Keratinocyte (primary cell): Measurements from ENCODE around the gene ZNF14. TPM values are rescaled to one million over a fixed set of nuclear protein-coding genes. Genes with fewer than 3 reads are reported as not detected.

Experiments
- DNase-seq: peaks from one replicate; pipeline ENCODE4 v3.0.0-alpha.2; 2011; ENCODE audit warnings: low read depth, missing footprints, low spot score
- FAIRE-seq: peaks from 2 replicates; lab custom pipeline; 2011; peaks lifted over from hg19 to GRCh38; lab: Jason Lieb, UNC
- H2AFZ ChIP-seq: 2 replicates; pipeline ENCODE4 v1.6.0; 2012; ENCODE audit warnings: low read length, control low read depth, inconsistent platforms; ENCODE audit not compliant: control insufficient read depth
- H3K27ac ChIP-seq: 2 replicates; pipeline ENCODE4 v1.5.1; 2011; ENCODE audit warnings: low read length; ENCODE audit not compliant: control insufficient read depth, insufficient read depth
- H3K27me3 ChIP-seq: 3 replicates; pipeline ENCODE4 v1.6.0; 2011; ENCODE audit warnings: low read length; ENCODE audit not compliant: control insufficient read depth, insufficient read depth; ENCODE audit errors: extremely low read depth
- H3K36me3 ChIP-seq, 2 experiments: 2 replicates in 1 of 2; 3 replicates in 1 of 2; pipeline ENCODE4 v1.5.1; 2011; ENCODE audit warnings: low read length in 2 of 2, mild to moderate bottlenecking in 1 of 2; ENCODE audit not compliant: control insufficient read depth in 2 of 2, insufficient read depth in 2 of 2; ENCODE audit errors: extremely low read depth in 1 of 2
- H3K4me1 ChIP-seq: 3 replicates; pipeline ENCODE4 v1.5.1; 2011; ENCODE audit warnings: low read length; ENCODE audit not compliant: control insufficient read depth, insufficient read depth; ENCODE audit errors: extremely low read depth
- H3K4me2 ChIP-seq: 3 replicates; pipeline ENCODE4 v1.6.0; 2011; ENCODE audit warnings: low read depth, low read length; ENCODE audit not compliant: control insufficient read depth, insufficient read depth; ENCODE audit errors: extremely low read depth
- H3K4me3 ChIP-seq, 3 experiments: fragments of 200-600 bp in 1 of 3; sonication (generic) in 1 of 3; 2 replicates in 2 of 3; 3 replicates in 1 of 3; pipeline ENCODE4 v1.5.1; 2011 to 2016; ENCODE audit warnings: low read length in 3 of 3, mild to moderate bottlenecking in 3 of 3, control low read depth in 2 of 3, inconsistent platforms in 1 of 3, low read depth in 1 of 3, mixed read lengths in 1 of 3, mixed run types in 1 of 3, moderate library complexity in 1 of 3; ENCODE audit not compliant: control insufficient read depth in 2 of 3, insufficient read depth in 2 of 3; ENCODE audit errors: extremely low read depth in 1 of 3
- H3K79me2 ChIP-seq: 2 replicates; pipeline ENCODE4 v1.6.0; 2012; ENCODE audit warnings: low read length; ENCODE audit not compliant: control insufficient read depth, insufficient read depth
- H3K9ac ChIP-seq: 3 replicates; pipeline ENCODE4 v1.6.0; 2011; ENCODE audit warnings: low read length; ENCODE audit not compliant: control insufficient read depth, insufficient read depth; ENCODE audit errors: extremely low read depth
- H3K9me1 ChIP-seq: 3 replicates; pipeline ENCODE4 v1.6.0; 2011; ENCODE audit warnings: low read length; ENCODE audit not compliant: control insufficient read depth, insufficient read depth; ENCODE audit errors: extremely low read depth
- H3K9me3 ChIP-seq: 2 replicates; pipeline ENCODE4 v1.5.1; 2012; ENCODE audit warnings: low read depth, low read length; ENCODE audit not compliant: control insufficient read depth
- H4K20me1 ChIP-seq: 3 replicates; pipeline ENCODE4 v1.6.0; 2011; ENCODE audit warnings: low read length; ENCODE audit not compliant: control insufficient read depth, insufficient read depth; ENCODE audit errors: extremely low read depth
- EZH2 ChIP-seq: IDR thresholded peaks from one replicate; pipeline ENCODE4 v1.6.1; 2012; ENCODE audit warnings: inconsistent platforms, mild to moderate bottlenecking, low read length, moderate library complexity
- dilution Hi-C: fragments of 300-500 bp; cut with MboI; formaldehyde crosslinking; loops from one replicate; pipeline ENCODE4 v1.7.0; 2020; ENCODE audit warnings: low sequenced_read_pairs; ENCODE audit not compliant: extremely low pct_ligation_motif_present
- polyA plus RNA-seq, 5 experiments: library from polyadenylated mRNA; depleted of rRNA in 3 of 5; stranded (reverse) in 3 of 5; stranded (forward) in 1 of 5; unstranded in 1 of 5; fragments of >200 nt; gene quantifications; 1 replicate in 1 of 5; 2 replicates in 3 of 5; 3 replicates in 1 of 5; pipeline versions ENCODE4 v1.2.1 to v1.2.3, GENCODE V29; 2011 to 2012; ENCODE audit warnings: missing spikeins in 2 of 5, low read depth in 1 of 5, low replicate concordance in 1 of 5
- TF ChIP-seq, protein P1 (sequence below), 3 experiments: IDR thresholded peaks in 1 of 3; conservative IDR thresholded peaks in 1 of 3; optimal IDR thresholded peaks in 1 of 3; 2 replicates in 2 of 3; 3 replicates in 1 of 3; pipeline versions ENCODE3 to v1.5.1; 2011; ENCODE audit warnings: low read length in 3 of 3, mild to moderate bottlenecking in 3 of 3, moderate library complexity in 2 of 3, control low read depth in 1 of 3, inconsistent platforms in 1 of 3; ENCODE audit not compliant: insufficient read depth in 2 of 3; ENCODE audit errors: extremely low read depth in 1 of 3

Gene ZNF14
- polyA plus RNA-seq, 1 donor (not counting 4 experiments of a cell fraction or from before 2014, with no cell fraction given) = 2.1 TPM

DNA sequence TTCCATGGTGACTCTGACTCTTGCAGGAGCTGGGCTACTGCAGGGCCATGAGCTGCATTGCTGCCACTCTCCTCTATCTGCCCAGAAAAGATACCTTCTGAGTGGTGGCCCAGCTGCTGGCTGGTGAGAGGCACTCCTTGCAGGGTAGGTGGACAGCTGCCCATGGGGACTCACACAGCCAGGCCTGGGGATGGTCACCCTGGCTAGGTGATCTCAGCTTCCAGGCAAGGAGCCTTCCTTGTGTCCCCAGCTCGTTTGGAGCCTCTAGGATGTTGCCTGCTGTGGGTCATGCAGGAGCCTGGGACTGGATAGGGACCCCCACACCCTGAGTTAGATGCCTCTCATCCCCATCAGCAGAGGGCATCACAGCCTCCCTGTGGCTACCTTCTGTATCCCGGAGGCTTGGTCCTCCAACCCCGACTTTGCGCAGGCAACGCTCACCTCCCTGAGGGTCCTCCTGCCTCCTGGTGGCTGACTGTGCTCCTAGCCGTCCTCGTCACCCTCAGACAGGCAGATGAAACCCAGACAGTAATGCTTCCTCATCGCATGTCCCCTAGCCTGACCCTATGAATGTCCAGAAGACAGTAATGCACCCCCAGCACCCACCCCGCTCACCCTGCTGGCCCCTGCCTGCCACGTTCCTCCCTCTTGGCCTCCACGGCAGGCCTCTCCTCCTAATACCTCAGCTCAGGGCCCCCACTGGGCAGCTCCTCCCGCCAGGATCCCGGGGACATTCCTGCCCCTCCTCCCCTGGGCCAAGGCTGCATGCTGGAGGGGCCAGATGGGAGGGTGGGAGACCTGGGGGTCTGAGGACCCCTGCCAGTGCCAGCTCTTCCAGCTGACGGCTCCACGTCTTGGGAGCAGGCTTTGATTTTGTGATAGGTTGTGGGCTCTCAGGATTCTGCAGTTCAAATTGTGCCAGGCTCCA, 13.6 kb upstream of the ZNF14 start:
- no peaks in the 10 kb centered on the region for H3K9me1 ChIP-seq
- H4K20me1 ChIP-seq = no peaks in the 10 kb centered on the region
- H3K27me3 ChIP-seq = no peaks in the 10 kb centered on the region
- no peak overlapping the region for H3K9ac ChIP-seq
- dilution Hi-C loops = no loop called here
- H3K27ac ChIP-seq = no peak overlapping the region
- TF ChIP-seq, protein P1, sequence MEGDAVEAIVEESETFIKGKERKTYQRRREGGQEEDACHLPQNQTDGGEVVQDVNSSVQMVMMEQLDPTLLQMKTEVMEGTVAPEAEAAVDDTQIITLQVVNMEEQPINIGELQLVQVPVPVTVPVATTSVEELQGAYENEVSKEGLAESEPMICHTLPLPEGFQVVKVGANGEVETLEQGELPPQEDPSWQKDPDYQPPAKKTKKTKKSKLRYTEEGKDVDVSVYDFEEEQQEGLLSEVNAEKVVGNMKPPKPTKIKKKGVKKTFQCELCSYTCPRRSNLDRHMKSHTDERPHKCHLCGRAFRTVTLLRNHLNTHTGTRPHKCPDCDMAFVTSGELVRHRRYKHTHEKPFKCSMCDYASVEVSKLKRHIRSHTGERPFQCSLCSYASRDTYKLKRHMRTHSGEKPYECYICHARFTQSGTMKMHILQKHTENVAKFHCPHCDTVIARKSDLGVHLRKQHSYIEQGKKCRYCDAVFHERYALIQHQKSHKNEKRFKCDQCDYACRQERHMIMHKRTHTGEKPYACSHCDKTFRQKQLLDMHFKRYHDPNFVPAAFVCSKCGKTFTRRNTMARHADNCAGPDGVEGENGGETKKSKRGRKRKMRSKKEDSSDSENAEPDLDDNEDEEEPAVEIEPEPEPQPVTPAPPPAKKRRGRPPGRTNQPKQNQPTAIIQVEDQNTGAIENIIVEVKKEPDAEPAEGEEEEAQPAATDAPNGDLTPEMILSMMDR (optimal IDR thresholded peaks at IDR 0.05 in 1 of 3, IDR thresholded peaks at IDR 0.05 in 1 of 3, conservative IDR thresholded peaks at IDR 0.05 in 1 of 3; ENCODE audit: extremely low read depth in 1 of 3, insufficient read depth in 2 of 3, low read length in 3 of 3) = no peak
- TF ChIP-seq EZH2 = no peak
- DNase-seq = no peak
- H3K36me3 ChIP-seq = no peaks in the 10 kb centered on the region
- no peaks in the 10 kb centered on the region for H3K79me2 ChIP-seq
- FAIRE-seq = no peak
- H2AFZ ChIP-seq = no peak overlapping the region
- H3K4me1 ChIP-seq = no peaks in the 10 kb centered on the region
- H3K4me2 ChIP-seq = no peak overlapping the region
- no peak overlapping the region for H3K4me3 ChIP-seq
- peaks cover 24% of the 10 kb centered on the region for H3K9me3 ChIP-seq

DNA sequence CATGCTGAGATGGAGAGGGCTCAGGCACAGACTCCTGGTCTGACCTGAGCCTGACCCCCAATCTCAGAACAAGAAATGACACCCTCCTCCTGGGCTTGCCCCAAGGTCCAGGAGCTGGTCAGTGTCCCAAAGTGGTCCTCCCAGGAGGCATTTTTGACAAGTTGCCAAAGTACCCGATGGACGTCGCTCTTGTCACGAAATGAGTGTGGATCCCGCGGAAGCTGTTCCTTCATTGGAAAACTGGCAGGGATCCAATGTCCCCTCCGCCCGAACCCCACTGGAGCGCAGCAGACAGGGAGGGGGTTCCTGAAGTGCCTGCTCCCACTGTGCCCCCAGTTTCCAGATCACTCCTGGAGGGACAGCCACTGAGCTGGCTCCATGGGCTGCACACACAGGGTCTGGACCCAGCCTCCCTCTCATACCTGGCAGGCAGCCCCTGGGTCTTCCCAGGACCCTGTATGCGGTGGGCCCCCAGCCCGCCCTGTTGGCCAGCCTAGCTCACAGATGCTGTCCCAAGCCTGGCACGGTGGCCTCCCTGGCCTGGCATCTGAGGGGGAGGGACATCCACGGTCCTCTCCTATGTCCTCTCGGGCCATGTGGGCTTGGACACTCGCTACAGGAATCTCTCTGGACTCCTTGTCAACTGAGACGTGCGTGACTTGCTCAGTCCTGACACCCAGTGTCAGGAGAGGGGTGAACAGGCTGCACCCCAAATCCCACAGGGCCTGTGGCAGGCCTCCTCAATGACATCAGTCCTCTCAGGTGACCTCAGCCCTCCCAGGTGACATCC, 12.8 kb upstream of the ZNF14 start:
- H3K27ac ChIP-seq = no peak overlapping the region
- H3K4me3 ChIP-seq = no peak overlapping the region
- no peaks in the 10 kb centered on the region for H3K27me3 ChIP-seq
- peaks cover 16% of the 10 kb centered on the region for H3K9me3 ChIP-seq
- no peaks in the 10 kb centered on the region for H3K9me1 ChIP-seq
- H2AFZ ChIP-seq = no peak overlapping the region
- H3K79me2 ChIP-seq = no peaks in the 10 kb centered on the region
- dilution Hi-C loops = no loop called here
- H3K4me1 ChIP-seq = no peaks in the 10 kb centered on the region
- no peaks in the 10 kb centered on the region for H3K36me3 ChIP-seq
- FAIRE-seq = no peak
- no peak for DNase-seq
- no peak overlapping the region for H3K4me2 ChIP-seq
- H4K20me1 ChIP-seq = no peaks in the 10 kb centered on the region
- H3K9ac ChIP-seq = no peak overlapping the region
- TF ChIP-seq EZH2 = no peak
- TF ChIP-seq, protein P1 (optimal IDR thresholded peaks at IDR 0.05 in 1 of 3, IDR thresholded peaks at IDR 0.05 in 1 of 3, conservative IDR thresholded peaks at IDR 0.05 in 1 of 3; ENCODE audit: extremely low read depth in 1 of 3, insufficient read depth in 2 of 3, low read length in 3 of 3) = no peak
